GM18907 (cell line): ENCODE data around the gene SLC7A7.
A peak's percentile ranks its signal among the peaks of the same experiment; 100 is the strongest.
"Not testable (repeated sequence)": the region's sequence is repeated elsewhere in the genome, so short reads cannot be mapped to it uniquely, and the experiment has no call there.

Source experiments
- ATAC-seq: cut with Tn5 transposase; IDR thresholded peaks from one replicate; pipeline ENCODE4 v1.9.1; 2021; ENCODE audit warnings: mild to moderate bottlenecking, moderate library complexity; ENCODE audit not compliant: unreplicated experiment

SLC7A7 gene

GRCh38 chr14:22844221-22845102 lies 29.2 kb upstream of the SLC7A7 start:
- no peak for ATAC-seq

- ATAC-seq: no peak
Observed at GRCh38 chr14:22843123-22843925, 28.1 kb upstream of the SLC7A7 start.

GRCh38 chr14:22842211-22843122 lies 27.2 kb upstream of the SLC7A7 start:
- ATAC-seq: no peak

DNA sequence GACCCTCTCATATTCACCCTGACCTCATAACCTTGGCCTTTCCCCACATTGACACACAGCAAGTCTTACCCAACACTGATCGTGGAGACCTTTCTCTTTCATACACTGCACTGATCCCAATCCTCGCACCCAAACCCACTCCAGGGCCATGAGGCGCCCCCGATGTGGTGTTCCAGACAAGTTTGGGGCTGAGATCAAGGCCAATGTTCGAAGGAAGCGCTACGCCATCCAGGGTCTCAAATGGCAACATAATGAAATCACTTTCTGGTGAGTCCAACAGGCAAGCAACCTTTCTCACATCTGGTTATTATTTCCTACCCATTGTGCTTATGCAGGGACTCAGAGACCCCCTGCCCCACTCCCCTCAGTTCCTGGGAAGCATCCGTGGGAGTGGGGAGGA lies 26.5 kb upstream of the SLC7A7 start:
- ATAC-seq: no peak

DNA sequence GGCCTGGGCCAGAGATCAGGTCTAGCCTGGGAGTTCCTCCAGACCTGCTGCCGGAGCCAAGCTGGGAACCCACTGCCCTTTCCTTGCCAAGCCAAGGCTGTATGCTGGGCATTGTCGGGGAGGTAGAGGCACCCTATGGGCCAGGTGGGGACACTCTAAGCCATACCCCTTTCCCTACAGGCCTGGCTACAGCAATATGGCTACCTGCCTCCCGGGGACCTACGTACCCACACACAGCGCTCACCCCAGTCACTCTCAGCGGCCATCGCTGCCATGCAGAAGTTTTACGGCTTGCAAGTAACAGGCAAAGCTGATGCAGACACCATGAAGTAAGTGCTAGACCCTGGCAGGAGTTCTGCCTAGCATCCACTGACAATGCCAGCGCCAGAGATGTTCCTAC lies 26.1 kb upstream of the SLC7A7 start:
- no peak for ATAC-seq

DNA sequence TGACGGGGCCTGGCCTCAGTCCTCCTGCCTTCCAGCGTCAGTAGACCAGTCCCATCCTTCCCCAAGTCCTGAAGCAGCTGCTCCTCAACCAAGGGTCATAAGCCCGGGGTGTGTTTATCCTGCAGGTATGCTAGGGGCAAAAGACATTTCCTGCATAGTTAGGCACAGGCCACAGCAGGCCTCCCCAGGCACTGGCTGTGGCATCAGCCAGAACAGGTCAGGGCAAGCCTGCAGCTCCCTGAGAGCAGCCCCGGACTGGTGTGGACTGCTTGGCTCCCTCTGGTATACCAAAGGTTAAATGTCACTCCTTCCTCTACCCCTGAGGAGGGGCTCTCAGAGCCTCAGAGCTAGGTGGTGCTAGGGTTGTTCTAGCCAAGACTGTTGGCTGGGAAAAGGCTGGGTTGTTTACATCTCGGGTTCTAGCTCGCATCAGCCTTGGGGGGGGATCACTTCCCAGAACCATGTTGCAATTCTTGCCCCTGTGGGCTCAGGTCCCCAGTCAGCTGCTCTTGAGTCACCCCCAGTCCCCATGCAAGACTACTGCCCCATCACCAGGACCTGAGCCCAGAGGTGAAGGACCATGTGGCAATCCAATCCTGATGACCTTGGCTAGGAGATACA lies 24.0 kb upstream of the SLC7A7 start:
- ATAC-seq: no peak

DNA sequence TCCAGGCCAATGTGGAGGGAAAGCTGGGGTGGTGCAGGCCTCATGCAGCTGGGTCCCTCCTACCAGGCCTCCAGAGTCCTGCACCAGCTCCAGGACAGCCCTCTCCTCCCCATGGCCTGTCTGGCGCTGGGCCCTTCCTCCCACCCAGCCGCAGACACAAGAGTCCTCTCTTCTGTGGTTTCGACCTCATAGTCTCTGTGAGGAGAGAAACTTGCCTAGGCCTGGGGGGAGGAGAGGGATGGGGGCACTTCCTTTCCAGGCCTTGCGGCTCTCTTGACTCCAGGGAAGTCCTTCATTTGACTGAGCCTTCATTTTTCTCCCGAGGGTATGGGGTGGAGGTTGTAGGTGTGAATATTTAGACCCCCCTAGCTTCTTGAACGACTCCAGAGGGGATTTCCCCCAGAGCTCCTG lies 23.4 kb upstream of the SLC7A7 start:
- no peak for ATAC-seq

- no peak for ATAC-seq
Observed at GRCh38 chr14:22837750-22838538, 22.7 kb upstream of the SLC7A7 start.

DNA sequence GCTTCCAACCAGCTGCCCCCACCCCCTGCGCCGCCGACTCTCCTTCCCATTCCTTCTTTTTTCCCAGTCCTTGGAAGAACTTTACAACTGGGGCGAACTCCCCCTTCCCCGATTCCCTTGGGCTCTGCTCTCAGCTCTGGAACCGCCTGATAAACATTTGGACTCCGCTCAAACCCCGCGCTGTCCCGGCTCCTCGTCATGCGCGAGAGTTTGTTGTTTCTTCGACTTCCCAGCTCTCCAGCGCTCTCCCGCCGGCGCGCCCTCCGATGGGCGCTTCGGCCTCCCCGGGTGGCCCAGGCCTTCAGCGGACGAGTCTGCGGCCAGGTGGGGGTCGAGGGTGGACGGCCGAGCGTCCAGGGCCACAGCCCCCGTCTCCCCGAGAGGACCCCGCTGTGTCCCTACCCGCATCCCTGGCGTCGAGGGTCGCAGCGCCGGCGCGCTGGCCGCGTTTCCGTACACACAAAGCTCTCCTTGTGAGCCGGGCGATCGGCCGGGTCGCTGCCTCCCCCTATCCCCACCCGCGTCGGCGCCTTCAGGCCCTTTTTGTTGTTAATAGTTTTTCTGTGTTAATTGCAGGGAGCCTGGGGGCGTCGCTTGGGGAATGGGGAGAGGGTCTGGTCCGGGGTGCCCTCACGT lies 22.0 kb upstream of the SLC7A7 start:
- no peak for ATAC-seq

DNA sequence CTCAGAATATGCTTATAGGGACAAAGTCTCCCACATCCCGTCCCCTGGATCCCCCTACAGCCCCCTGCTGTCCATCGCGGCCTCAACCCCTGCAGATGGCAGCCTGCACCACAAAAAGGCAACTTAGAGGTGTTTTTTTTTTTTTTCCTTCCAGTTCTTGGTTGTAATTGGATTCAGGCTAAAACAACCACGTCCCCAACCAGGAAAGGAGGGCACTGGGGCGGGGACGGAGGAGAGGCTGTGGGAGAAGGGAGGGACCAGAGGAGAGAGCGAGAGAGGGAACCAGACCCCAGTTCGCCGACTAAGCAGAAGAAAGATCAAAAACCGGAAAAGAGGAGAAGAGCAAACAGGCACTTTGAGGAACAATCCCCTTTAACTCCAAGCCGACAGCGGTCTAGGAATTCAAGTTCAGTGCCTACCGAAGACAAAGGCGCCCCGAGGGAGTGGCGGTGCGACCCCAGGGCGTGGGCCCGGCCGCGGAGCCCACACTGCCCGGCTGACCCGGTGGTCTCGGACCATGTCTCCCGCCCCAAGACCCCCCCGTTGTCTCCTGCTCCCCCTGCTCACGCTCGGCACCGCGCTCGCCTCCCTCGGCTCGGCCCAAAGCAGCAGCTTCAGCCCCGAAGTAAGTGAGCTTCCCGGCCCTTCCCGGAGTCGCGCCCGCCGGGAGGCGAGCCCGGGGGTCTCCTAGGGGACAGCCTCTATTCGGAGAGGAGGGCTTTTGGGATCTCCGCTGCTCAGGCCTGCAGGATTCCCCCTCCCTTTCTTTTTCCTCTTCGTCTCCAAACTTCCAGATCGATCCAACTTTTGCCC lies 21.3 kb upstream of the SLC7A7 start, which contains the start of gene MMP14:
Gene MMP14, plus strand, starts transcription at position 285 of the 813 bp plus-strand sequence. Its CDS starts 233 bp downstream, at position 518.
- ATAC-seq: no peak

DNA sequence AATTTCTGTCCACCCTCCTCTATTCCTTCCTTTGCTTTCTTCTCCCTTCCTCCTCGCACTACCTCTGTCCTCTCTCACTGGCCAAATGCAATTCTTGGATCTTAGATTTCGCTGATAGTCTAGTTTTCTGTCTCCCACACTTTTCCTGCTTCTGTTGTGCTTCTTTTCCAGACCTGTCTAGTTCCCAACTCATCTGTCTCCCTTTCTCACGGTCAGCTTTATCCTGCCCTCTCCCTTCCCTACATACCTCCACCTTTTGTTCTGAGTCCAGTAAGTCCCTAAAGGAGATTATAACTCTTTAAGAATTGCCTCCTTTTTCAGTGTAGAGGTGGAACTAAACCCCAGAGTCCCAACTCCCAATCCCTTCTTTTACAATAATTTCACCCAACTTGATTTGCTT lies 20.3 kb upstream of the SLC7A7 start:
- ATAC-seq: no peak

DNA sequence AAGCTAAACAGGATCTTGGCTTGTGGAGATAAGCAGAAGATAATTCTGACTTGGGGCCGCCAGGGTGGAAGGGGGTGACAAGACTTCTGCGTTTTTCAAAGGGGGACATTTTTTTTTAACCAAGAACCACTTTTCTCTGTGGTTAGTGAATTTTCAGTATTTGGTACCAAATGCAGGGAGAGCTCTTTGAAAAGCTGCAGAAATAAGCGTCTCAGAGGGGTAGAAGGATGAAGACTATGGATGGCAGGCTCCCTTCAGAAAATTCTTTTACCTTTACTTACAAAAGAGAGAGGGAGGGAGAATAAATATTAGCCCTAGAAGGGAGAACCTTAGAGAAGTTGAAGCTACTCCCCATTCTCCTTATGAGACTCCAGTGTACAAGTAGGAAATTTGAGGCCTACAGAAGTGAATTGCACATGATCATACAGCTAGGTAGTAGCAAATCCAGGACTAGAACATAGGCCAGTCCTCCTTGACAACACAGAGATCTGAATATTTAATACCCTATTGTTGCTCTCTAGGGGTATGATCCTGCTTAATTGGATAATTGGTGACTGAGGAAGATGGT lies 15.3 kb upstream of the SLC7A7 start:
- ATAC-seq: no peak

DNA sequence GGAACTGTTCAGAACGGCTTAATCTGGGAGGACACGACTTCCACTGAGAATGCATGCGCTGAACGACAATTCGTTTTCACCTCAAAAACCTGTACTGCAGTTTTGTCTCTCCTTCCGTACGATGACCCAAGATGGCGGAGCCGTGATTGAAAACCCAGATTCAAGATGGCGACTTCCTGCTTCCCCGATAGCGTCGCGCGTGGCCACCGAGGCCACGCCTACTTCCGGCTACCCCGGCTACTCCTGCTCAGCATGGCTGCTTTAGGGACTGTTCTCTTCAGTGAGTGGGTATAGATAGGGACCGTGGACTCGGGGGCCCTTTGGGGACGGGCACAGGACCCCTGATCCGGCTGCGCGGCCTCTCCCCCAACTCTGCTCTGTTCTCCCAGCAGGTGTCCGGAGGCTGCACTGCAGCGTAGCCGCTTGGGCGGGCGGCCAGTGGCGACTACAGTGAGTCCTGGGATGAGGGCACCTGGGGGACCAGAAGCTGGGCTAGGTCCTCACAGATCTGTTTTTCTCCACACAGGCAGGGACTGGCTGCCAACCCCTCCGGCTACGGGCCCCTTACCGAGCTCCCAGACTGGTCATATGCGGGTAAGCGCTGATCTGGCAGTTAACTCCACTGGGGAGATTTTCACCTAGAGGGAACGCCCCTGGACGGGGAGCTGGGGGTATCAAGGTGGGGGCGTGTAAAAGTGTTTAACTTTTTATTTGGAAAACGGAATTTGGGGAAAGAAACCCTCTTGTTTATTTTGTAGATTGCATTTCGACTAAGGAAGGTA lies 14.6 kb upstream of the SLC7A7 start, which contains the start of gene MRPL52:
Gene MRPL52, plus strand, starts transcription at position 227 of the 782 bp plus-strand sequence. Its CDS starts 26 bp downstream, at position 253.
- peak; percentile 79 for ATAC-seq

DNA sequence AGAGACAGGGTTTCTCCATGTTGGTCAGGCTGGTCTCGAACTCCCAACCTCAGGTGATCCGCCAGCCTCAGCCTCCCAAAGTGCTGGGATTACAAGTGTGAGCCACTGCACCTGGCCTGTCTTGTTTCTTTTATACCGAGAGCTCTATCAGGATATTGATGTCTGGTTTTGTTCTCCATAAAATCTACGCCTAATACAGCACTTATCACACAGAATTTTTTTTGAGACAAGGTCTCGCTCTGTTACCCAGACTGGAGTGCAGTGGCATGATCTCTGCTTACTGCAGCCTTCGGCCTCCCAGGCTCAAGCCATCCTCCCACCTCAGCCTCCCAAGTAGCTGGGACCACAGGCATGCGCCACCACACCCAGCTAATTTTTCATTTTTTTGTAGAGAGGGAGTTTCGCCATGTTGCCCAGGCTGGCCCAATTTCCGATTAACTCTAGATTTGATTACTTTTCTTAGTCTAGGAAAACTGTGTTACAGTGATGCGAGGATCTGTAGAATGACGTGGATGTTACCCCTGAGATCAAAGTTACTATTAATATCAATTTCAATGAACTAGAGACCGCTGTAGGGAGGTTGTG lies 13.9 kb upstream of the SLC7A7 start:
- not testable (repeated sequence) for ATAC-seq

GRCh38 chr14:22824711-22825359 lies 9.6 kb upstream of the SLC7A7 start:
- no peak for ATAC-seq

- peak; percentile 64 for ATAC-seq
Observed at GRCh38 chr14:22822571-22823098, 7.4 kb upstream of the SLC7A7 start.
